GM19239 (cell line): Measurements from ENCODE around the gene SINHCAF.
A peak's percentile ranks its signal among the peaks of the same experiment; 100 is the strongest.
"Not testable (repeated sequence)": the region's sequence is repeated elsewhere in the genome, so short reads cannot be mapped to it uniquely, and the experiment has no call there.

ENCODE experiments used
- DNase-seq: peaks from one replicate; pipeline ENCODE4 v3.0.0; 2011; ENCODE audit warnings: low spot score; ENCODE audit not compliant: insufficient read length
- FAIRE-seq: peaks from 2 replicates; lab custom pipeline; 2011; peaks lifted over from hg19 to GRCh38; lab: Jason Lieb, UNC

Gene SINHCAF

GRCh38 chr12:31274520-31275300 lies 51.2 kb downstream of the SINHCAF start:
- no peak for FAIRE-seq
- DNase-seq: no peak

- FAIRE-seq, DNase-seq: not testable (repeated sequence)
Observed at GRCh38 chr12:31273794-31274193, 52.2 kb downstream of the SINHCAF start.

GRCh38 chr12:31272607-31273225 lies 53.2 kb downstream of the SINHCAF start:
- FAIRE-seq (no peak), DNase-seq (no peak)

- no peak for DNase-seq
- FAIRE-seq: no peak
Observed at GRCh38 chr12:31267966-31268365, 58.0 kb downstream of the SINHCAF start.

- no peak for DNase-seq
- no peak for FAIRE-seq
Observed at GRCh38 chr12:31265722-31266121, 60.2 kb downstream of the SINHCAF start.

- no peak for DNase-seq
- FAIRE-seq: no peak
Observed at GRCh38 chr12:31263661-31264060, 62.3 kb downstream of the SINHCAF start.

- FAIRE-seq: no peak
- no peak for DNase-seq
Observed at GRCh38 chr12:31261744-31262143, 64.2 kb downstream of the SINHCAF start.

- FAIRE-seq (no peak), DNase-seq (no peak)
Observed at GRCh38 chr12:31260840-31261239, 65.1 kb downstream of the SINHCAF start.

GRCh38 chr12:31259136-31259886 lies 66.6 kb downstream of the SINHCAF start:
- DNase-seq (no peak), FAIRE-seq (no peak)

- no peak for DNase-seq
Observed at GRCh38 chr12:31257784-31258183, 68.2 kb downstream of the SINHCAF start.

GRCh38 chr12:31251707-31252611 lies 74.0 kb downstream of the SINHCAF start:
- FAIRE-seq, DNase-seq: not testable (repeated sequence)

More at GRCh38 chr12:31257784-31258183, 68.2 kb downstream of the SINHCAF start:
- FAIRE-seq: no peak

GRCh38 chr12:31250179-31250578 lies 75.8 kb downstream of the SINHCAF start:
- DNase-seq (no peak), FAIRE-seq (no peak)

GRCh38 chr12:31249356-31249755 lies 76.6 kb downstream of the SINHCAF start:
- no peak for FAIRE-seq
- DNase-seq: no peak

GRCh38 chr12:31248815-31249214 lies 77.1 kb downstream of the SINHCAF start:
- FAIRE-seq (no peak), DNase-seq (no peak)

GRCh38 chr12:31248337-31248736 lies 77.6 kb downstream of the SINHCAF start:
- FAIRE-seq (no peak), DNase-seq (no peak)

- FAIRE-seq (no peak), DNase-seq (no peak)
Observed at GRCh38 chr12:31246470-31246850, 79.5 kb downstream of the SINHCAF start.

- DNase-seq (no peak), FAIRE-seq (no peak)
Observed at GRCh38 chr12:31245822-31246469, 80.0 kb downstream of the SINHCAF start.

- not testable (repeated sequence) for FAIRE-seq, DNase-seq
Observed at GRCh38 chr12:31242418-31242817, 83.5 kb downstream of the SINHCAF start.

GRCh38 chr12:31238764-31239387 lies 87.1 kb downstream of the SINHCAF start:
- peak; percentile 81 for FAIRE-seq
- DNase-seq: peak; percentile 65
